WTC11 (cell line): ENCODE data around the gene SCP2D1.

Source experiments
- JUN ChIP-seq: sonication (generic); formaldehyde crosslinking; IDR thresholded peaks from 2 replicates; pipeline ENCODE4 v1.8.0; 2023; ENCODE audit warnings: mild to moderate bottlenecking, missing genetic modification reagents
- ZNF232 ChIP-seq: sonication (generic); formaldehyde crosslinking; IDR thresholded peaks from 2 replicates; pipeline ENCODE4 v1.8.0; 2022; ENCODE audit warnings: mild to moderate bottlenecking, missing genetic modification reagents
- ZNF317 ChIP-seq: sonication (generic); formaldehyde crosslinking; IDR thresholded peaks from 2 replicates; pipeline ENCODE4 v1.8.1; 2023; ENCODE audit warnings: low read depth, mild to moderate bottlenecking, moderate library complexity, missing genetic modification reagents, borderline replicate concordance
- ZNF396 ChIP-seq: fragments of 250-450 bp; sonication (Bioruptor Pico); IDR thresholded peaks from 2 replicates; pipeline ENCODE4 v1.8.0; 2021; ENCODE audit warnings: mild to moderate bottlenecking, moderate library complexity, borderline replicate concordance
- TF ChIP-seq, protein P1 (sequence below): fragments of 200-600 bp; IDR thresholded peaks from 2 replicates; pipeline ENCODE4 v1.8.0; 2022; ENCODE audit warnings: antibody characterized with exemption

DNA sequence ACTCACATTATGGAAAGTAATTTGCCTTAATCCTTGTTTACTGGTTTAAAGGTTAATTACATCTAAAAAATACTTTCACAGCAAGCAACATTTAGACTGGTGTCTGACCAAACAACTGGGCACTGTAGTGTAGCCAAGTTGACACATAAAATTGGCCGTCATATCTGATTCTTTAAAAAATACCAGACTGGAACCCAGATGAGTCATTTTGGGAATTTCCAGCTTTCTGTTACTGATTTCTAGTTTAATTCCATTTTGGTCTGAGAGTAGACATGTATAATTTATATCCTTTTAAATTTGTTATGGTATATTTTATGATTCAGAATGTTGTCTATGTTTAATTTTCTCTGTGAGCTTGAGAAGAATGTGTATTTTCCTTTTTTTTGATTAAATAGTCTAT, 44.1 kb downstream of the SCP2D1 start:
- TF ChIP-seq JUN (CRISPR knock-in tag) (no peak), ZNF232 (CRISPR knock-in tag) (no peak), ZNF396 (CRISPR knock-in tag) (no peak), ZNF317 (no peak)
- TF ChIP-seq, protein P1, sequence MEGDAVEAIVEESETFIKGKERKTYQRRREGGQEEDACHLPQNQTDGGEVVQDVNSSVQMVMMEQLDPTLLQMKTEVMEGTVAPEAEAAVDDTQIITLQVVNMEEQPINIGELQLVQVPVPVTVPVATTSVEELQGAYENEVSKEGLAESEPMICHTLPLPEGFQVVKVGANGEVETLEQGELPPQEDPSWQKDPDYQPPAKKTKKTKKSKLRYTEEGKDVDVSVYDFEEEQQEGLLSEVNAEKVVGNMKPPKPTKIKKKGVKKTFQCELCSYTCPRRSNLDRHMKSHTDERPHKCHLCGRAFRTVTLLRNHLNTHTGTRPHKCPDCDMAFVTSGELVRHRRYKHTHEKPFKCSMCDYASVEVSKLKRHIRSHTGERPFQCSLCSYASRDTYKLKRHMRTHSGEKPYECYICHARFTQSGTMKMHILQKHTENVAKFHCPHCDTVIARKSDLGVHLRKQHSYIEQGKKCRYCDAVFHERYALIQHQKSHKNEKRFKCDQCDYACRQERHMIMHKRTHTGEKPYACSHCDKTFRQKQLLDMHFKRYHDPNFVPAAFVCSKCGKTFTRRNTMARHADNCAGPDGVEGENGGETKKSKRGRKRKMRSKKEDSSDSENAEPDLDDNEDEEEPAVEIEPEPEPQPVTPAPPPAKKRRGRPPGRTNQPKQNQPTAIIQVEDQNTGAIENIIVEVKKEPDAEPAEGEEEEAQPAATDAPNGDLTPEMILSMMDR = no peak
